PFSK-1 (cell line): ENCODE data around the gene SULF2.

Source experiments
- FOXP2 ChIP-seq: optimal IDR thresholded peaks from 2 replicates; pipeline ENCODE3; 2011; ENCODE audit warnings: borderline replicate concordance, control low read depth, inconsistent platforms; ENCODE audit not compliant: insufficient read depth; ENCODE audit errors: extremely low read length, extremely low read depth
- POLR2AphosphoS5 ChIP-seq: IDR thresholded peaks from 2 replicates; pipeline ENCODE4 v1.6.1; 2012; ENCODE audit warnings: low read depth, mild to moderate bottlenecking, control low read depth, low read length, moderate library complexity
- REST ChIP-seq, 2 experiments: IDR thresholded peaks; 2 replicates each; pipeline versions ENCODE4 v1.6.1 to v1.8.0; 2011 to 2012; ENCODE audit warnings: low read depth in 2 of 2, low read length in 2 of 2, control low read depth in 1 of 2, inconsistent platforms in 1 of 2, mild to moderate bottlenecking in 1 of 2, moderate library complexity in 1 of 2; ENCODE audit not compliant: insufficient read depth in 1 of 2
- SIN3A ChIP-seq: IDR thresholded peaks from 2 replicates; pipeline ENCODE4 v1.6.1; 2012; ENCODE audit warnings: mild to moderate bottlenecking, low read length, moderate library complexity, borderline replicate concordance; ENCODE audit not compliant: insufficient read depth
- TAF1 ChIP-seq: IDR thresholded peaks from 2 replicates; pipeline ENCODE4 v1.6.1; 2012; ENCODE audit warnings: low read length, control low read depth, borderline replicate concordance; ENCODE audit not compliant: insufficient read depth

- TF ChIP-seq TAF1: no peak
- no peak for TF ChIP-seq POLR2AphosphoS5
- no peak for TF ChIP-seq FOXP2
- no peak for TF ChIP-seq REST (IDR thresholded peaks at IDR 0.05; ENCODE audit: insufficient read depth in 1 of 2, low read depth in 2 of 2, low read length in 2 of 2)
- no peak for TF ChIP-seq SIN3A
Observed at GRCh38 chr20:47672886-47673670, 112.2 kb downstream of the SULF2 start.
